HepG2 (cell line): ENCODE measurements around the gene ARMH1. TPM values are rescaled to one million over a fixed set of nuclear protein-coding genes. Genes with fewer than 3 reads are reported as not detected.
A peak's percentile ranks its signal among the peaks of the same experiment; 100 is the strongest.

ENCODE experiments used
- ARID2 ChIP-seq: sonication (generic); formaldehyde crosslinking; IDR thresholded peaks from 2 replicates; pipeline ENCODE4 v1.8.1; 2022; ENCODE audit warnings: mild to moderate bottlenecking, missing genetic modification reagents, borderline replicate concordance
- ATF1 ChIP-seq: IDR thresholded peaks from 2 replicates; pipeline ENCODE4 v1.6.1; 2016; ENCODE audit warnings: mild to moderate bottlenecking, control low read depth
- HOXA5 ChIP-seq: sonication (generic); formaldehyde crosslinking; IDR thresholded peaks from 2 replicates; pipeline ENCODE4 v1.4.0; 2020; ENCODE audit warnings: missing genetic modification reagents
- SNAPC2 ChIP-seq: sonication (generic); formaldehyde crosslinking; IDR thresholded peaks from 2 replicates; pipeline ENCODE4 v1.8.1; 2022; ENCODE audit warnings: mild to moderate bottlenecking, missing genetic modification reagents
- ZBTB21 ChIP-seq: sonication (generic); formaldehyde crosslinking; IDR thresholded peaks from 2 replicates; pipeline ENCODE4 v1.4.0; 2020; ENCODE audit warnings: missing genetic modification reagents
- ZC3H4 ChIP-seq: sonication (generic); formaldehyde crosslinking; IDR thresholded peaks from 2 replicates; pipeline ENCODE4 v1.4.0; 2020; ENCODE audit warnings: missing genetic modification reagents, borderline replicate concordance
- ZFP82 ChIP-seq: sonication (generic); formaldehyde crosslinking; IDR thresholded peaks from 2 replicates; pipeline ENCODE4 v1.5.1; 2020; ENCODE audit warnings: mild to moderate bottlenecking, missing genetic modification reagents, borderline replicate concordance
- ZNF407 ChIP-seq: sonication (generic); formaldehyde crosslinking; IDR thresholded peaks from one replicate; pipeline ENCODE4 v1.5.1; 2020; ENCODE audit warnings: mild to moderate bottlenecking, missing genetic modification reagents; ENCODE audit errors: not compliant biosample characterization
- ZNF546 ChIP-seq: sonication (generic); formaldehyde crosslinking; conservative IDR thresholded peaks from 2 replicates; pipeline ENCODE4 v1.8.1; 2023; ENCODE audit warnings: mild to moderate bottlenecking, missing genetic modification reagents
- ZNF660 ChIP-seq: sonication (generic); formaldehyde crosslinking; IDR thresholded peaks from 2 replicates; pipeline ENCODE4 v1.5.1; 2020; ENCODE audit warnings: mild to moderate bottlenecking, low read depth, missing genetic modification reagents, borderline replicate concordance
- ZNF782 ChIP-seq: sonication (generic); formaldehyde crosslinking; IDR thresholded peaks from 2 replicates; pipeline ENCODE4 v1.4.0; 2020; ENCODE audit warnings: missing genetic modification reagents, mild to moderate bottlenecking, borderline replicate concordance
- polyA plus RNA-seq, 8 experiments: library from polyadenylated mRNA; depleted of rRNA in 3 of 8; stranded (reverse) in 7 of 8; unstranded in 1 of 8; fragments of >200 nt; fragmentation: Illumina TruSeq in 4 of 8; extraction: Trizol in 4 of 8; gene quantifications; 2 replicates each; pipeline versions ENCODE4 v1.2.1 to v1.2.3, GENCODE V29; 2011 to 2016; ENCODE audit warnings: low read depth in 4 of 8, missing spikeins in 1 of 8, mixed read lengths in 1 of 8; ENCODE audit not compliant: insufficient read depth in 1 of 8
- total RNA-seq, 5 experiments: library from RNA; depleted of rRNA; stranded (reverse); fragments of >200 nt; fragmentation: Illumina TruSeq; extraction: Trizol; gene quantifications; 2 replicates each; pipeline ENCODE4 v1.2.3, GENCODE V29; 2016; ENCODE audit warnings: low read depth in 1 of 5
- TF ChIP-seq, protein P1 (sequence below): sonication (generic); formaldehyde crosslinking; IDR thresholded peaks from 2 replicates; pipeline ENCODE4 v1.5.0; 2020; ENCODE audit warnings: mild to moderate bottlenecking, missing genetic modification reagents, borderline replicate concordance

The ARMH1 gene
- total and polyA plus RNA-seq, 2 of the 13 experiments (the other 11 are each of a cell fraction or from before 2014, with no cell fraction given), result 0.69 TPM; not detected in 1

DNA sequence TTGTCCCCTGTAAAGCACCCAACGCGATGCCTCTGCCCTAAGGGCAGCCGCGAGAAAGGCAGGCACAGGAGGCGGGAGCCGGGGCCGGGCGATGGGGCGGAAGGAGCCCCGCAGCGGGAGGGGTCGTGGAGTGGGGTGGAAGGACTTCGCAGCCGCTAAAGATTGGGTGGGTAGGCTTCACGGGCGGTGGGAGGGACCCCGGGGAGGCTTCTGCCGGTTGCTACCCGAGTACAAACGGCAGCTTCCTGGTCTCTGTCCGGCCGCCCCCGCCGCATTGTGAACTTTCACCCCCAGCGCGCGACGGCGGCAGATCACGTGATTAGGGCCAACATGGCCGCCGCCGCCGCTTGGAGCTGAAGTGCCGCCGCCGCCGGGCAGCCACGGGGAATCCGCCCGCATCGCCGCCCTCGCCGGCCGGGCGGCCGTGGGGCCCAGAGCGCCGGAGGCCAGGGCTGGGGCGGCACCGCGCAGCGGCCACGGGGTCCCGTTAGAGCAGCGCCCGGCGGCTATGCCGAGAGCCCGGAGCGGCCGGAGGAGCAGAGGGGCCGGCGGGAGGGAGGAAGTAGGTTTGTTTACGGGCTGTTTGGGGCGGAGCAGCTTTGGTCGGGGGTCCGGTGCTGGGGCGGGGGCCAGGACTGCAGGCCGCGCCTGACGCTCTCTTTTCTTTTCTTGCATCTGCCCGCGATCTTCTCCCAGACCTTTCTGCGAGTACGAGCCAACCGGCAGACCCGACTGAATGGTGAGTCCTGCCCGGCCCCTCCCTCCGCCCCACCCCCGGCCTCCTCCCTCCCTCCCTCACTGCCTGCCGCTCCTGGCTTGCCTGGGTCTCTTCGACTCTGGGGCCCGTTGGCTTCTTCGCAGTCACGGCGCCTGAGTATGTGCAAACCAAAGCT is 42.6 kb upstream of the ARMH1 start (continued):
- TF ChIP-seq ZNF407 (CRISPR knock-in tag), result no peak
- 0 out of 2 replicates have a peak, but pooled peaks have one; percentile 34 for TF ChIP-seq ZFP82 (CRISPR knock-in tag)
- TF ChIP-seq ZBTB21 (CRISPR knock-in tag), result no peak
- no peak for TF ChIP-seq ZC3H4 (CRISPR knock-in tag)
- TF ChIP-seq SNAPC2 (CRISPR knock-in tag), result no peak
- no peak for TF ChIP-seq ATF1 (CRISPR knock-in tag)
- TF ChIP-seq ZNF546 (CRISPR knock-in tag), result 0 out of 2 replicates have a peak, but pooled peaks have one; percentile 22
- TF ChIP-seq HOXA5, result 0 out of 2 replicates have a peak, but pooled peaks have one; percentile 24
- TF ChIP-seq ZNF660, result no peak
- no peak for TF ChIP-seq ARID2 (CRISPR knock-in tag)
- TF ChIP-seq ZNF782 (CRISPR knock-in tag), result no peak
- TF ChIP-seq, protein P1, sequence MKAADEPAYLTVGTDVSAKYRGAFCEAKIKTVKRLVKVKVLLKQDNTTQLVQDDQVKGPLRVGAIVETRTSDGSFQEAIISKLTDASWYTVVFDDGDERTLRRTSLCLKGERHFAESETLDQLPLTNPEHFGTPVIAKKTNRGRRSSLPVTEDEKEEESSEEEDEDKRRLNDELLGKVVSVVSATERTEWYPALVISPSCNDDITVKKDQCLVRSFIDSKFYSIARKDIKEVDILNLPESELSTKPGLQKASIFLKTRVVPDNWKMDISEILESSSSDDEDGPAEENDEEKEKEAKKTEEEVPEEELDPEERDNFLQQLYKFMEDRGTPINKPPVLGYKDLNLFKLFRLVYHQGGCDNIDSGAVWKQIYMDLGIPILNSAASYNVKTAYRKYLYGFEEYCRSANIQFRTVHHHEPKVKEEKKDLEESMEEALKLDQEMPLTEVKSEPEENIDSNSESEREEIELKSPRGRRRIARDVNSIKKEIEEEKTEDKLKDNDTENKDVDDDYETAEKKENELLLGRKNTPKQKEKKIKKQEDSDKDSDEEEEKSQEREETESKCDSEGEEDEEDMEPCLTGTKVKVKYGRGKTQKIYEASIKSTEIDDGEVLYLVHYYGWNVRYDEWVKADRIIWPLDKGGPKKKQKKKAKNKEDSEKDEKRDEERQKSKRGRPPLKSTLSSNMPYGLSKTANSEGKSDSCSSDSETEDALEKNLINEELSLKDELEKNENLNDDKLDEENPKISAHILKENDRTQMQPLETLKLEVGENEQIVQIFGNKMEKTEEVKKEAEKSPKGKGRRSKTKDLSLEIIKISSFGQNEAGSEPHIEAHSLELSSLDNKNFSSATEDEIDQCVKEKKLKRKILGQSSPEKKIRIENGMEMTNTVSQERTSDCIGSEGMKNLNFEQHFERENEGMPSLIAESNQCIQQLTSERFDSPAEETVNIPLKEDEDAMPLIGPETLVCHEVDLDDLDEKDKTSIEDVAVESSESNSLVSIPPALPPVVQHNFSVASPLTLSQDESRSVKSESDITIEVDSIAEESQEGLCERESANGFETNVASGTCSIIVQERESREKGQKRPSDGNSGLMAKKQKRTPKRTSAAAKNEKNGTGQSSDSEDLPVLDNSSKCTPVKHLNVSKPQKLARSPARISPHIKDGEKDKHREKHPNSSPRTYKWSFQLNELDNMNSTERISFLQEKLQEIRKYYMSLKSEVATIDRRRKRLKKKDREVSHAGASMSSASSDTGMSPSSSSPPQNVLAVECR (CRISPR knock-in tag), result peak; percentile 67; the same call in 1 of the 2 replicates
